GM12873 (cell line): ENCODE results near the gene BCL7C.

Source experiments
- CTCF ChIP-seq: IDR thresholded peaks from 2 replicates; pipeline ENCODE4 v1.5.1; 2012; ENCODE audit warnings: low read depth, mild to moderate bottlenecking, moderate library complexity, low read length, control low read depth; ENCODE audit not compliant: insufficient read depth; ENCODE audit errors: missing control alignments

BCL7C gene

GRCh38 chr16:30921459-30921747 is 27.5 kb upstream of the BCL7C start:
- TF ChIP-seq CTCF, result no peak

GRCh38 chr16:30920891-30921290 is 27.0 kb upstream of the BCL7C start:
- no peak for TF ChIP-seq CTCF

- TF ChIP-seq CTCF, result no peak
Observed at GRCh38 chr16:30918614-30919013, 24.7 kb upstream of the BCL7C start.

- TF ChIP-seq CTCF, result no peak
Observed at GRCh38 chr16:30914830-30915229, 21.0 kb upstream of the BCL7C start.

GRCh38 chr16:30912794-30913412 is 19.0 kb upstream of the BCL7C start:
- no peak for TF ChIP-seq CTCF

GRCh38 chr16:30910427-30911029 is 16.7 kb upstream of the BCL7C start:
- no peak for TF ChIP-seq CTCF

GRCh38 chr16:30907064-30907463 is 13.2 kb upstream of the BCL7C start:
- no peak for TF ChIP-seq CTCF
